Adrenal gland (tissue), 12 donors: ENCODE measurements around the gene CCSER1. TPM values are rescaled to one million over a fixed set of nuclear protein-coding genes. Genes with fewer than 3 reads are reported as not detected.
A peak's percentile ranks its signal among the peaks of the same experiment; 100 is the strongest.
"Not testable (repeated sequence)": the region's sequence is repeated elsewhere in the genome, so short reads cannot be mapped to it uniquely, and the experiment has no call there.

ENCODE experiments used
- DNase-seq, 7 donors: peaks; one replicate each; pipeline ENCODE4 v3.0.0-alpha.2; 2019 to 2020
- H3K27ac ChIP-seq, 5 donors: fragments of 200-600 bp; sonication (generic) in 4 of 5; 1 replicate in 3 of 5; 2 replicates in 2 of 5; pipeline versions ENCODE4 v1.5.1 to v1.8.0; 2016 to 2020; ENCODE audit warnings: mild to moderate bottlenecking in 1 of 5
- H3K27me3 ChIP-seq: fragments of 200-600 bp; 2 replicates; pipeline ENCODE4 v1.8.0; 2021
- H3K36me3 ChIP-seq, 2 donors: fragments of 200-600 bp; replicated peaks in 1 of 2; 1 replicate in 1 of 2; 2 replicates in 1 of 2; pipeline versions ENCODE4 v1.5.1 to v1.8.0; 2018 to 2022
- H3K4me1 ChIP-seq, 2 donors: fragments of 200-600 bp; replicated peaks in 1 of 2; 1 replicate in 1 of 2; 2 replicates in 1 of 2; pipeline versions ENCODE4 v1.5.1 to v1.8.0; 2018 to 2021
- H3K4me3 ChIP-seq, 4 donors: fragments of 200-600 bp; sonication (generic) in 3 of 4; one replicate each; pipeline ENCODE4 v1.5.1; 2016 to 2018
- H3K9me3 ChIP-seq, 3 donors: fragments of 200-600 bp; sonication (generic) in 1 of 3; replicated peaks in 1 of 3; 1 replicate in 2 of 3; 2 replicates in 1 of 3; pipeline versions ENCODE4 v1.5.1 to v1.8.0; 2016 to 2021
- POLR2A ChIP-seq, 2 donors: fragments of 450-650 bp; IDR thresholded peaks; one replicate each; pipeline ENCODE4 v1.6.1; 2017; ENCODE audit warnings: antibody characterized with exemption in 2 of 2, mild to moderate bottlenecking in 2 of 2, moderate library complexity in 1 of 2
- WGBS, 4 donors: extraction: QIAGEN DNeasy Blood & Tissue Kit in 2 of 4; methylation state at CpG; one replicate each; pipeline versions ENCODE4 v1.1.5 to v1.1.7; 2013 to 2017; 5-methylcytosine and 5-hydroxymethylcytosine counted together
- intact Hi-C, 2 donors: fragments of 100-400 bp; cut with DNase I; formaldehyde crosslinking; loops; one replicate each; pipeline versions ENCODE4 v1.14.1 to v1.15.0; 2022 to 2023
- polyA plus RNA-seq, 3 donors: library from polyadenylated mRNA; stranded (reverse); fragments of 200-250 nt in 2 of 3; fragments of 350-450 nt in 1 of 3; fragmentation: Illumina TruSeq in 1 of 3; extraction: RNeasy Lipid Tissue Mini Kit (QIAGEN cat#74804) in 1 of 3; gene quantifications; one replicate each; pipeline ENCODE4 v1.2.3, GENCODE V29; 2013 to 2014
- total RNA-seq, 9 donors: library from RNA; depleted of rRNA in 4 of 9; stranded (reverse); fragments of >200 nt in 4 of 9; fragments of 120-200 nt in 1 of 9; fragmentation: NEBNext Ultra II Directional in 1 of 9; extraction: Animal tissue kit (Norgen Biotek cat#: 25700) in 1 of 9; gene quantifications; one replicate each; pipeline versions ENCODE4 v1.1.0 to v1.2.4, GENCODE V29; 2013 to 2023
- TF ChIP-seq, protein P1 (sequence below), 6 experiments: fragments of 450-650 bp in 4 of 6; fragments of 200-600 bp in 2 of 6; sonication (generic) in 1 of 6; IDR thresholded peaks; 1 replicate in 5 of 6; 2 replicates in 1 of 6; pipeline versions ENCODE4 v1.5.1 to v1.8.0; 2016 to 2021; ENCODE audit warnings: antibody characterized with exemption in 6 of 6, mild to moderate bottlenecking in 2 of 6, moderate library complexity in 1 of 6
- donor health status: healthy with polysubstance abuse.
- donor health status: Bipolar disorder and iron deficiency.
- donor health status: DM: yes; HTN: yes; CAD: no.
- donor health status: DM: no; HTN: no; CAD: no.
- donor health status: DM: no; HTN: no; CAD: no.
- donor health status: DM: yes; HTN: yes; CAD: no.

The CCSER1 gene
- total and polyA plus RNA-seq, 12 donors, result 0.14 to 11.7 (median 2.3) TPM; not detected in 1

DNA sequence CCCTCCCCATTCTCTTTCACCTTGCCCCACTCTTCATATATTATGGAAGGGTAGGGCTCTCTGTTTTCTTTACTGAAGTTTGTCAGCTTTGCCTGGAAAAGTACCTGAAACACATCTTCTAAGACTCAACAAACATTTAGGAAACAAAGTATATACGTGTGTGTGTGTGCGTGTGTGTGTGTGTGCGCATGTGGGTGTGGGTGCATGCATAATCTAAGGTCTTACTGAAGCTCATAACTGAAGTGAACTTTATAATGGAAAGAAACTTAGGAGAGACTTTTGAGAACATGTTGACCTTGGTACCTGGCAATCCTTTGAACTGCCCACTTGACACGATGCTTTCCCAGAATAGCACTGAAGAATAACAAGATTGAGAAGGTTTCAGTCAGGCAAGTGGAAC lies 1190.2 kb downstream of the CCSER1 start:
- 80 to 84% (median 82%) methylated on average over 4 of the region's 4 CpGs for WGBS, 4 donors
- no peak overlapping the region for H3K27ac ChIP-seq
- no peaks in the 10 kb centered on the region for H3K27me3 ChIP-seq
- H3K4me3 ChIP-seq, result no peak overlapping the region
- peaks cover 4 to 7% of the 10 kb centered on the region in 2 donors for H3K4me1 ChIP-seq
- intact Hi-C loops, result no loop called here
- H3K36me3 ChIP-seq, result no peaks in the 10 kb centered on the region
- DNase-seq, result no peak
- TF ChIP-seq POLR2A (IDR thresholded peaks at IDR 0.05), result no peak
- TF ChIP-seq, protein P1, sequence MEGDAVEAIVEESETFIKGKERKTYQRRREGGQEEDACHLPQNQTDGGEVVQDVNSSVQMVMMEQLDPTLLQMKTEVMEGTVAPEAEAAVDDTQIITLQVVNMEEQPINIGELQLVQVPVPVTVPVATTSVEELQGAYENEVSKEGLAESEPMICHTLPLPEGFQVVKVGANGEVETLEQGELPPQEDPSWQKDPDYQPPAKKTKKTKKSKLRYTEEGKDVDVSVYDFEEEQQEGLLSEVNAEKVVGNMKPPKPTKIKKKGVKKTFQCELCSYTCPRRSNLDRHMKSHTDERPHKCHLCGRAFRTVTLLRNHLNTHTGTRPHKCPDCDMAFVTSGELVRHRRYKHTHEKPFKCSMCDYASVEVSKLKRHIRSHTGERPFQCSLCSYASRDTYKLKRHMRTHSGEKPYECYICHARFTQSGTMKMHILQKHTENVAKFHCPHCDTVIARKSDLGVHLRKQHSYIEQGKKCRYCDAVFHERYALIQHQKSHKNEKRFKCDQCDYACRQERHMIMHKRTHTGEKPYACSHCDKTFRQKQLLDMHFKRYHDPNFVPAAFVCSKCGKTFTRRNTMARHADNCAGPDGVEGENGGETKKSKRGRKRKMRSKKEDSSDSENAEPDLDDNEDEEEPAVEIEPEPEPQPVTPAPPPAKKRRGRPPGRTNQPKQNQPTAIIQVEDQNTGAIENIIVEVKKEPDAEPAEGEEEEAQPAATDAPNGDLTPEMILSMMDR (IDR thresholded peaks at IDR 0.05), result no peak
- no peaks in the 10 kb centered on the region for H3K9me3 ChIP-seq

DNA sequence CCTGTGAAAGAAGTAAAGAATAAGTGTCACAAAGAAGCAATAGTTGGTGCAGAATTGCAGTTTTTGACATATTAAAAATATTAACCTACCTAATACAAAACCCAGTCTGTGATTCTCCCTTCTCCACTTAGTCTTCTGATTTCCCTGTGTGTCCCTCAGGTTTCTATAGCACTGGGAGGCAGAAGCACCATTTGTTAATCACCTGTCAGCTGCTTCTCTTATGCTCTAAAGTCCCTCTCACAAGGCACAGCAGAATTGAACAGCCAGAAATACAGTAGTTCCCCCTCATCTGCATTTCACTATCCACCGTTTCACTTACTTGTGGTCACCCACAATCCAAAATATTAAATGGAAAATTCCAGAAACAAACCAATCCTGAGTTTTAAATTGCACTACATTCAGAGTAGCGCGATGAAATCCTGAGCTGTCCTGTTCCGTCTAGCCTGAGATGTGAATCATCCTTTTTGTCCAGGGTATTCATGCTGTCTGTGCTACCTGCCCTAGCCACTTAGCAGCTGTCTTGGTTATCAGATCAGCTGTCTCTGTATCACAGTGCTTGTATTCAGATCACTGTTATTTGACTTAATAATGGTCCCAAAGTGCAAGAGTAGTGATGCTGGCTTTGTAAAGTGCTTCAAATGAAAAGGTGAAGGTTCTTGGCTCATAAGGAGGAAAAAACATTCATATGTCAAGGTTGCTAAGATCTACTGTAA lies 1192.5 kb downstream of the CCSER1 start:
- TF ChIP-seq POLR2A (IDR thresholded peaks at IDR 0.05), result no peak
- TF ChIP-seq, protein P1 (IDR thresholded peaks at IDR 0.05), result no peak
- Histone ChIP-seq H3K4me1 (peaks cover 4 to 7% of the 10 kb centered on the region in 2 donors), H3K27ac (no peak overlapping the region), H3K9me3 (no peaks in the 10 kb centered on the region), H3K27me3 (no peaks in the 10 kb centered on the region), H3K36me3 (no peaks in the 10 kb centered on the region), H3K4me3 (no peak overlapping the region)
- DNase-seq, result no peak
- intact Hi-C loops, result no loop called here
- 32 to 66% (median 46%) methylated on average over 4 of the region's 4 CpGs for WGBS, 4 donors

DNA sequence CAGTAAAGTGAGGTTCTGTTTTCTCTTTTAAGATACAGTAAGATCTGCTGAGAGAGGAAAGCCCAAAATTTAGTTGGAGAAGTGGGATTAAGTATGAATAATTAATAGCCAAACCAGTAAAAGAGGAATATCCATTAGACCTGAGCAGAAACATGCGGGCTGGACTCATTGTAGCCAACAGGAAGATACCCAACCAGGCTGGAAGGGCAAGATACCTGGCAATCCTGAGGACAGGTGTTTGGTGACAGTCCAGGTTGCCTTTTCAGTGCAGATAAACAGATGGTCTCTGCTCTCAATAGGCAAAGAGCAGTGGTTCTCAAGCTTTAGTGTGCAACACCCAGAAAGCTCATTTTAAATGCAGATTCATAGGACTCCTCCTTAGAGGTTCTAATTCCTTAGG lies 1195.8 kb downstream of the CCSER1 start:
- intact Hi-C loops, result no loop called here
- no peak overlapping the region for H3K27ac ChIP-seq

DNA sequence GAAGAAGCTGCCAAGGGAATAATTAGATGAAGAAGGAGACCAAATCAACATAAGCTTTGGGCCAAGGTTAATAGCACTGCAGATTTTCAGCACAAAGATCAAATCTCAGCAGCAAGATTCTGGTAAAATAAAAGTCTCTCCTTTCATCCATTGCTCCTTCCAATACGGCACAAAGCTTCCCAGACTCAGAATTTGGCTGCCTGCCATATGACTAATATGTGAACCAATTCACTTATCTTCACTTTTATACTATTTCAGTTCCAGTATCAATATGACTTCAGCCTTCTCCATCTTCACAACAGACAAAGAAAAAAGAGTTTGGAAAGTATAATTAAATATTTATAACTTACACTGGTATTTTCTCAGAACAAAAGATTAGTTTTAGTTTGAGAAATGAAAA lies 1198.3 kb downstream of the CCSER1 start:
- no peak for TF ChIP-seq POLR2A (IDR thresholded peaks at IDR 0.05)
- Histone ChIP-seq H3K27ac (no peak overlapping the region), H3K4me3 (no peak overlapping the region), H3K27me3 (no peaks in the 10 kb centered on the region), H3K36me3 (no peaks in the 10 kb centered on the region), H3K4me1 (no peaks in the 10 kb centered on the region), H3K9me3 (peaks cover 0 to 4% (median 0%) of the 10 kb centered on the region in 3 donors)
- DNase-seq, result peak; percentile 46 to 76 (median 65)
- intact Hi-C loops, result no loop called here
- 0 to 12% (median 9%) methylated on average over 1 of the region's 1 CpG for WGBS, 4 donors

More for the DNA sequence above, 1195.8 kb downstream of the CCSER1 start:
- no peaks in the 10 kb centered on the region for H3K27me3 ChIP-seq
- peaks cover 0 to 4% (median 0%) of the 10 kb centered on the region in 3 donors for H3K9me3 ChIP-seq
- no peaks in the 10 kb centered on the region for H3K36me3 ChIP-seq
- peaks cover 4 to 7% of the 10 kb centered on the region in 2 donors for H3K4me1 ChIP-seq
- H3K4me3 ChIP-seq, result no peak overlapping the region
- WGBS, 4 donors, result 92 to 96% (median 95%) methylated on average over 1 of the region's 1 CpG
- no peak for TF ChIP-seq POLR2A (IDR thresholded peaks at IDR 0.05)
- TF ChIP-seq, protein P1 (IDR thresholded peaks at IDR 0.05), result no peak
- no peak for DNase-seq

DNA sequence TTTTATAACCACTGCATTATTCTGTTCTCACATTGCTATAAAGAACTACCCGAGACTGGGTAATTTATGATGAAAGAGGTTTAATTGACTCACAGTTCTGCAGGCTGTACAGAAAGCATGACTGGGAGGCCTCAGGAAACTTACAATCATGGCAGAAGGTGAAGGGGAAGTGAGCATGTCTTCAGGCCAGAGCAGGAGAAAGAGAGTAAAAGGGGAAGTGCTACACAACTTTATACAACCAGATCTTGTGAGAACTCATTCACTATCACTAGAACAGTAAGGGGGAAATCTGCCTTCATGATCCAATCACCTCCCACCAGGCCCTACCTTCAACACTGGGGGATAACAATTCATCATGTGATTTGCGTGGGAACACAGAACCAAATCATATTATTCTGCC lies 1199.0 kb downstream of the CCSER1 start:
- H3K36me3 ChIP-seq, H3K27ac ChIP-seq, H3K27me3 ChIP-seq, H3K4me1 ChIP-seq, DNase-seq, intact Hi-C loops, H3K4me3 ChIP-seq, H3K9me3 ChIP-seq: not testable (repeated sequence)
- 78 to 88% (median 86%) methylated on average over 2 of the region's 2 CpGs for WGBS, 4 donors
